ENCODE data around the gene SGPL1. TPM values are rescaled to one million over a fixed set of nuclear protein-coding genes. Genes with fewer than 3 reads are reported as not detected.

Gene SGPL1
- total and polyA plus RNA-seq, 2 of the 8 experiments (the other 6 are each of a cell fraction or from before 2014, with no cell fraction given) = 20.5 to 51.6 TPM

GRCh38 chr10:70923696-70924095 is 107.9 kb downstream of the SGPL1 start (continued):
- no peak for TF ChIP-seq CHD7 (IDR thresholded peaks at IDR 0.05; ENCODE audit: insufficient replicate concordance, low read length)
- no peak for TF ChIP-seq RXRA (IDR thresholded peaks at IDR 0.05; ENCODE audit: insufficient read depth, low read depth, low read length)
- TF ChIP-seq CTCF (IDR thresholded peaks at IDR 0.05; ENCODE audit: control extremely low read depth in 1 of 3, insufficient read depth in 1 of 3, low read depth in 1 of 3, low read length in 3 of 3) = no peak
- TF ChIP-seq PHF8 (conservative IDR thresholded peaks at IDR 0.05; ENCODE audit: low read depth, low read length) = no peak
- TF ChIP-seq HDAC2 (IDR thresholded peaks at IDR 0.05; ENCODE audit: borderline replicate concordance in 1 of 2, low read depth in 2 of 2, low read length in 2 of 2) = no peak
- no peak for TF ChIP-seq SIRT6 (IDR thresholded peaks at IDR 0.05; ENCODE audit: low read length)
- TF ChIP-seq TBP (IDR thresholded peaks at IDR 0.05; ENCODE audit: low read depth, low read length) = no peak
- TF ChIP-seq POU5F1 (IDR thresholded peaks at IDR 0.05; ENCODE audit: low read depth, low read length) = no peak
